Activated T-helper 2 cell treated with anti-CD3 and anti-CD28 coated beads, Interferon-gamma antibody, Interleukin-2, Interleukin-4, amounts not matched to agents 10 μg/mL and 5 μg/mL and 100 μg/mL, durations not matched to agents 14 hours and 24 hours and 36 hours (primary cell): Measurements from ENCODE around the gene SNRPB2. TPM values are rescaled to one million over a fixed set of nuclear protein-coding genes. Genes with fewer than 3 reads are reported as not detected.

ENCODE experiments used
- DNase-seq: peaks from one replicate; pipeline ENCODE4 v3.0.0; 2021; ENCODE audit warnings: low spot score
- H3K27ac Mint-ChIP-seq: one replicate; pipeline ENCODE4 v1.8.0; 2021; ENCODE audit warnings: mixed read lengths
- H3K27me3 Mint-ChIP-seq: one replicate; pipeline ENCODE4 v1.8.0; 2021; ENCODE audit warnings: low read depth, mixed read lengths
- H3K36me3 Mint-ChIP-seq: one replicate; pipeline ENCODE4 v1.8.0; 2021; ENCODE audit warnings: low read depth, mixed read lengths
- H3K4me1 Mint-ChIP-seq: one replicate; pipeline ENCODE4 v1.8.0; 2021; ENCODE audit warnings: low read depth, mixed read lengths
- H3K4me3 Mint-ChIP-seq: one replicate; pipeline ENCODE4 v1.8.0; 2021; ENCODE audit warnings: low read depth, mild to moderate bottlenecking, moderate library complexity, mixed read lengths
- H3K9me3 Mint-ChIP-seq: one replicate; pipeline ENCODE4 v1.8.0; 2021; ENCODE audit warnings: mixed read lengths
- intact Hi-C: fragments of 100-400 bp; cut with micrococcal nuclease; formaldehyde crosslinking; loops from one replicate; pipeline ENCODE4 v1.15.1; 2023
- total RNA-seq: library from RNA; stranded (reverse); gene quantifications from 2 replicates; pipeline ENCODE4 v1.2.3, GENCODE V29; 2022

Gene SNRPB2
- total RNA-seq, 1 donor from 2014 or later: 125 TPM

- Mint-ChIP-seq H3K27me3 (peaks cover 29% of the 10 kb centered on the region), H3K9me3 (peaks cover 26% of the 10 kb centered on the region), H3K4me3 (no peak overlapping the region), H3K4me1 (peaks cover 35% of the 10 kb centered on the region), H3K27ac (no peak overlapping the region), H3K36me3 (peaks cover 22% of the 10 kb centered on the region)
- intact Hi-C loops: loop anchor here (1.0 kb wide), 1 partner anchor 25 kb away; no protein-coding TSS in a partner anchor
- DNase-seq: no peak
These were observed 21.2 kb upstream of the SNRPB2 start for GRCh38 chr20:16708602-16709001.

- intact Hi-C loops: loop anchor here (1.0 kb wide), 1 partner anchor 24 kb away; no protein-coding TSS in a partner anchor
- no peak overlapping the region for H3K27ac Mint-ChIP-seq
These were observed 20.8 kb upstream of the SNRPB2 start for GRCh38 chr20:16709017-16709416.

GRCh38 chr20:16710781-16711180 lies 19.0 kb upstream of the SNRPB2 start:
- no peak for DNase-seq
- intact Hi-C loops: no loop called here
- Mint-ChIP-seq H3K4me3 (no peak overlapping the region), H3K4me1 (peaks cover 35% of the 10 kb centered on the region), H3K27me3 (peaks cover 29% of the 10 kb centered on the region), H3K9me3 (peaks cover 17% of the 10 kb centered on the region), H3K36me3 (peaks cover 17% of the 10 kb centered on the region), H3K27ac (no peak overlapping the region)

More at GRCh38 chr20:16709017-16709416, 20.8 kb upstream of the SNRPB2 start:
- Mint-ChIP-seq H3K4me3 (no peak overlapping the region), H3K9me3 (peaks cover 26% of the 10 kb centered on the region), H3K27me3 (peaks cover 27% of the 10 kb centered on the region), H3K4me1 (peaks cover 35% of the 10 kb centered on the region), H3K36me3 (peaks cover 22% of the 10 kb centered on the region)
- peak; percentile 13 for DNase-seq

GRCh38 chr20:16711661-16712258 lies 18.1 kb upstream of the SNRPB2 start:
- DNase-seq: no peak
- intact Hi-C loops: no loop called here
- Mint-ChIP-seq H3K9me3 (peaks cover 10% of the 10 kb centered on the region), H3K4me1 (peaks cover 35% of the 10 kb centered on the region), H3K27me3 (peaks cover 31% of the 10 kb centered on the region), H3K4me3 (no peak overlapping the region), H3K27ac (no peak overlapping the region), H3K36me3 (peaks cover 14% of the 10 kb centered on the region)

GRCh38 chr20:16712511-16712947 lies 17.3 kb upstream of the SNRPB2 start:
- peaks cover 10% of the 10 kb centered on the region for H3K36me3 Mint-ChIP-seq
- peaks cover 5% of the 10 kb centered on the region for H3K9me3 Mint-ChIP-seq
- H3K27me3 Mint-ChIP-seq: peaks cover 29% of the 10 kb centered on the region
- no peak for DNase-seq
- H3K4me3 Mint-ChIP-seq: no peak overlapping the region
- no peak overlapping the region for H3K27ac Mint-ChIP-seq
- intact Hi-C loops: no loop called here
- H3K4me1 Mint-ChIP-seq: peaks cover 33% of the 10 kb centered on the region

GRCh38 chr20:16713066-16713465 lies 16.8 kb upstream of the SNRPB2 start:
- intact Hi-C loops: no loop called here
- Mint-ChIP-seq H3K9me3 (peaks cover under 1% of the 10 kb centered on the region), H3K4me3 (no peak overlapping the region), H3K36me3 (peaks cover 4% of the 10 kb centered on the region), H3K27me3 (peaks cover 32% of the 10 kb centered on the region), H3K4me1 (peaks cover 28% of the 10 kb centered on the region), H3K27ac (no peak overlapping the region)
- DNase-seq: no peak

GRCh38 chr20:16714242-16714641 lies 15.6 kb upstream of the SNRPB2 start:
- intact Hi-C loops: no loop called here
- H3K27me3 Mint-ChIP-seq: peaks cover 40% of the 10 kb centered on the region
- no peak overlapping the region for H3K27ac Mint-ChIP-seq
- no peaks in the 10 kb centered on the region for H3K9me3 Mint-ChIP-seq
- H3K4me1 Mint-ChIP-seq: peaks cover 16% of the 10 kb centered on the region
- no peak for DNase-seq
- no peak overlapping the region for H3K4me3 Mint-ChIP-seq
- peaks cover 2% of the 10 kb centered on the region for H3K36me3 Mint-ChIP-seq

- Mint-ChIP-seq H3K4me1 (peaks cover 11% of the 10 kb centered on the region), H3K9me3 (no peaks in the 10 kb centered on the region), H3K4me3 (no peak overlapping the region), H3K27ac (no peak overlapping the region), H3K36me3 (no peaks in the 10 kb centered on the region), H3K27me3 (peaks cover 45% of the 10 kb centered on the region)
- intact Hi-C loops: no loop called here
- DNase-seq: no peak
These were observed 15.1 kb upstream of the SNRPB2 start for GRCh38 chr20:16714751-16715150.

- Mint-ChIP-seq H3K27ac (no peak overlapping the region), H3K36me3 (no peaks in the 10 kb centered on the region), H3K9me3 (no peaks in the 10 kb centered on the region), H3K4me3 (no peak overlapping the region), H3K27me3 (peaks cover 67% of the 10 kb centered on the region), H3K4me1 (no peaks in the 10 kb centered on the region)
- DNase-seq: no peak
- intact Hi-C loops: no loop called here
These were observed 10.4 kb upstream of the SNRPB2 start for GRCh38 chr20:16719421-16719820.

- intact Hi-C loops: no loop called here
- H3K27me3 Mint-ChIP-seq: peaks cover 19% of the 10 kb centered on the region
- DNase-seq: no peak
- H3K36me3 Mint-ChIP-seq: peaks cover 50% of the 10 kb centered on the region
- peaks cover 38% of the 10 kb centered on the region for H3K4me1 Mint-ChIP-seq
- H3K27ac Mint-ChIP-seq: peak overlapping the region; percentile 97
- peak overlapping the region; percentile 99 for H3K4me3 Mint-ChIP-seq
- peaks cover 13% of the 10 kb centered on the region for H3K9me3 Mint-ChIP-seq
These were observed 746 bp upstream of the SNRPB2 start for GRCh38 chr20:16729080-16729479.

- peak overlapping the region; percentile 67 for H3K27ac Mint-ChIP-seq
- peak; percentile 41 for DNase-seq
- H3K4me1 Mint-ChIP-seq: peaks cover 58% of the 10 kb centered on the region
- H3K9me3 Mint-ChIP-seq: peaks cover 13% of the 10 kb centered on the region
- peak overlapping the region; percentile 17 for H3K4me3 Mint-ChIP-seq
- H3K36me3 Mint-ChIP-seq: peaks cover 84% of the 10 kb centered on the region
- intact Hi-C loops: loop anchor here (1.0 to 5.0 kb wide), 4 partner anchors 23 to 1235 kb away; partner anchors contain the start of genes MGME1 and SNX5
- H3K27me3 Mint-ChIP-seq: peaks cover 6% of the 10 kb centered on the region
These were observed 2.8 kb downstream of the SNRPB2 start for GRCh38 chr20:16732506-16733152.

- H3K27ac Mint-ChIP-seq: no peak overlapping the region
- peaks cover 58% of the 10 kb centered on the region for H3K36me3 Mint-ChIP-seq
- no peak for DNase-seq
- intact Hi-C loops: no loop called here
- H3K4me1 Mint-ChIP-seq: peaks cover 7% of the 10 kb centered on the region
- H3K27me3 Mint-ChIP-seq: peaks cover 10% of the 10 kb centered on the region
- no peaks in the 10 kb centered on the region for H3K9me3 Mint-ChIP-seq
- H3K4me3 Mint-ChIP-seq: no peak overlapping the region
These were observed 10.7 kb downstream of the SNRPB2 start for GRCh38 chr20:16740365-16741072.
